ENCODE measurements around the gene TMEM214. TPM values are rescaled to one million over a fixed set of nuclear protein-coding genes. Genes with fewer than 3 reads are reported as not detected.

The TMEM214 gene
- total and polyA plus RNA-seq, 12 donors: 24.7 to 53.4 (median 29.4) TPM

- intact Hi-C loops (cut with DNase I): no loop called here
- H3K4me3 ChIP-seq: peak within 1 kb of the TSS; percentile 26 to 68 (median 60)
- 43 to 47% methylated on average over 37 to 41 of the region's 41 CpGs for WGBS, 2 donors
- peaks cover 4 to 80% (median 59%) of the 10 kb centered on the region in 9 donors for H3K4me1 ChIP-seq
- peak within 1 kb of the TSS; percentile 76 to 90 (median 86) for H3K27ac ChIP-seq
- no peaks in the 10 kb centered on the region for H3K9me3 ChIP-seq
- peak; percentile 45 to 83 (median 70) for ATAC-seq
- peak; percentile 86 for DNase-seq
- TF ChIP-seq, protein P1, sequence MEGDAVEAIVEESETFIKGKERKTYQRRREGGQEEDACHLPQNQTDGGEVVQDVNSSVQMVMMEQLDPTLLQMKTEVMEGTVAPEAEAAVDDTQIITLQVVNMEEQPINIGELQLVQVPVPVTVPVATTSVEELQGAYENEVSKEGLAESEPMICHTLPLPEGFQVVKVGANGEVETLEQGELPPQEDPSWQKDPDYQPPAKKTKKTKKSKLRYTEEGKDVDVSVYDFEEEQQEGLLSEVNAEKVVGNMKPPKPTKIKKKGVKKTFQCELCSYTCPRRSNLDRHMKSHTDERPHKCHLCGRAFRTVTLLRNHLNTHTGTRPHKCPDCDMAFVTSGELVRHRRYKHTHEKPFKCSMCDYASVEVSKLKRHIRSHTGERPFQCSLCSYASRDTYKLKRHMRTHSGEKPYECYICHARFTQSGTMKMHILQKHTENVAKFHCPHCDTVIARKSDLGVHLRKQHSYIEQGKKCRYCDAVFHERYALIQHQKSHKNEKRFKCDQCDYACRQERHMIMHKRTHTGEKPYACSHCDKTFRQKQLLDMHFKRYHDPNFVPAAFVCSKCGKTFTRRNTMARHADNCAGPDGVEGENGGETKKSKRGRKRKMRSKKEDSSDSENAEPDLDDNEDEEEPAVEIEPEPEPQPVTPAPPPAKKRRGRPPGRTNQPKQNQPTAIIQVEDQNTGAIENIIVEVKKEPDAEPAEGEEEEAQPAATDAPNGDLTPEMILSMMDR (IDR thresholded peaks at IDR 0.05): no peak
- H3K27me3 ChIP-seq: no peaks in the 10 kb centered on the region
- peaks cover 0 to 13% (median 0%) of the 10 kb centered on the region in 9 donors for H3K36me3 ChIP-seq
Measured at GRCh38 chr2:27078267-27079194, 45.8 kb downstream of the TMEM214 start, which contains the start of gene EMILIN1. Gene EMILIN1, plus strand, starts transcription at chr2:27078615. Its CDS starts 451 bp downstream, at chr2:27079066.

DNA sequence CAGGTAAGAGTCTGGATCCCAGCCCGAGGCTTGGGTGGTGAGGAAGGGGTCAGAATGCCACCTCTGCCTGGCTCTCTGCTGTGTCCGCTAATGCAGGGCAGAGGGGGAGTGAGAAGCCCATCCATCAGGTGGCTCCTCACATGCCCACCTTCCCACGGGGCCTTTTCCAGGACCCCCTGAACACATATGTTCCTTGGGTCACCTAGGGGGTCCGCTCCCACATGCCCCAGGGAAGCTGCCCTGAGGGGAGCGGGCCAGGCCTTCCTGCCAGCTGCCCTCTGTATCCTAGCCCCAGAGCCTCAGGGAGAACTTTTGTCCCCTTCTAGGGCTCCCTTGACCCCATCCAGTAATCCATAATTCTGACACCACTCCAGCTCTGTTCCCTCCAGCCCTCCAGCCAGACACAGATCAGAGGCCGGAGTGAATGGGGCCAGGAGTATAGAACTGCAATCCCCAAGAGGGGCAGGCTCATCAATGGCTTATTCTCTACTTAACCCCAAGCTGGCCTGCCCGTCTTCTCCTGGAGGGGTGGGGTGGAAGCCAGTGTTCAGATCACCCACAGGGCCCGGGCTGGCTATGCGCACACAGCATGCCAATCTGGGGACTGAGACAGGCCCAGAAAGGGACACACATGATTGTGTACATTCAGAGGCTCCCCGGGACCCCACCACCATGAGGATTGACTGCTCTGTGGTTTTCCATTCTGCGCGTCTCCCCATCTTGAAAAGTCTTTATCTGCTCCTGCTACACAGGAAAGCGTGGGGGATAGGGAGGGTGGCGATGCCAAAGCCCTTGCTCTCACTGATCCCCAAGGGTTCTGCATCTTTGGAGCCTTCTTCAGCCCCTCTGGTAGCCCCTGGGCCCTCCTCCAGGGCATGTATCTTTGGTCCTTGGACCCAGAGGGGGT is 46.7 kb downstream of the TMEM214 start:
- intact Hi-C loops (cut with DNase I): loop anchor here in 6 of 10 donors (2.0 to 10.0 kb wide), 5 partner anchors 45 to 119 kb away; partner anchors contain the start of gene TMEM214 (in 4 of the 6)
- 59 to 62% methylated on average over 14 of the region's 14 CpGs for WGBS, 2 donors
- H3K27me3 ChIP-seq: no peaks in the 10 kb centered on the region
- peak overlapping the region; percentile 26 to 68 (median 60) for H3K4me3 ChIP-seq
- DNase-seq (no peak), ATAC-seq (no peak)
- TF ChIP-seq, protein P1 (IDR thresholded peaks at IDR 0.05): no peak
- no peaks in the 10 kb centered on the region for H3K9me3 ChIP-seq
- H3K27ac ChIP-seq: peak overlapping the region; percentile 76 to 90 (median 86)
- H3K4me1 ChIP-seq: peaks cover 4 to 70% (median 52%) of the 10 kb centered on the region in 9 donors
- H3K36me3 ChIP-seq: peaks cover 0 to 13% (median 0%) of the 10 kb centered on the region in 9 donors

DNA sequence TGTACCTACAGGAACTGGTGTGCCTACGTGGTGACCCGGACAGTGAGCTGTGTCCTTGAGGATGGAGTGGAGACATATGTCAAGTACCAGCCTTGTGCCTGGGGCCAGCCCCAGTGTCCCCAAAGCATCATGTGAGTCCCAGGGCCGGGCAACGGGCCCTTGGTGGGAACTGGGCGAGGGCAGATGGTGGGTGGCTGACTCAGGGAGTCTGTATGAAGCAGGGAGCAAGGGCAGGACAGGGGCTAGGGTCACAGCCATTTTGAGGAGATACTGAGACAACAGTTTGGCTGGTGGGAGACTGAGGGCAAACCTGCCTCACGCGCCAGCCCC is 47.3 kb downstream of the TMEM214 start:
- TF ChIP-seq, protein P1 (IDR thresholded peaks at IDR 0.05): no peak
- intact Hi-C loops (cut with DNase I): loop anchor here in 6 of 10 donors (2.0 to 10.0 kb wide), 5 partner anchors 45 to 119 kb away; partner anchors contain the start of gene TMEM214 (in 4 of the 6)
- no peaks in the 10 kb centered on the region for H3K27me3 ChIP-seq
- peaks cover 4 to 68% (median 49%) of the 10 kb centered on the region in 9 donors for H3K4me1 ChIP-seq
- peaks cover 0 to 13% (median 0%) of the 10 kb centered on the region in 9 donors for H3K36me3 ChIP-seq
- H3K27ac ChIP-seq: peak overlapping the region in 9 of 10 donors; percentile 15 to 90 (median 86)
- ATAC-seq (no peak), DNase-seq (no peak)
- WGBS, 2 donors: 66 to 82% methylated on average over 7 of the region's 7 CpGs
- H3K4me3 ChIP-seq: peak overlapping the region in 9 of 10 donors; percentile 0 to 68 (median 63)
- H3K9me3 ChIP-seq: no peaks in the 10 kb centered on the region
